Stimulated activated CD4-positive, alpha-beta T cell treated with anti-CD3 and anti-CD28 coated beads, Interleukin-1b, Interleukin-23, amount 100 ng/mL, for 1 hour (primary cell): Measurements from ENCODE around the gene APBB2.

ENCODE experiments used
- DNase-seq, 2 donors: peaks; one replicate each; pipeline ENCODE4 v3.0.0-alpha.2; 2020; ENCODE audit warnings: low read depth in 2 of 2

The APBB2 gene

GRCh38 chr4:41136456-41136855 lies 77.9 kb downstream of the APBB2 start:
- no peak for DNase-seq

DNA sequence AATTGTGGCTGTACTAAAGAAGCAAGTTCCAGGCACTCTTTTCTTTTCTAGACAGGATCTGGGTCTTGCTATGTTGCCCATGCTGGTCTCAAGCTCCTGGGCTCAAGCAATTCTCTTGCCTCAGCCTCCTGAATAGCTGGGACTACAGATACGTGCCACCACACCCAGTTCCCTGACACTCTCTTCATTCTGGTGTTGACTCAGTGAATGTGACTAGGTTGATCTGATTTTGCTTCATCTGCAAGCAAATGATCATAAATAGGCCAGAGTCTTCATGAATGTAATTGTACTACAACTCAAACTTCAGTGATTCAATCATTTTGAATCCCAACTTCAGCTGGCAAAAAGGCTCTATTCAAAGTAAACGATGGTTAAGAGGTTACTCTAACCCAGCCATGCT lies 78.5 kb downstream of the APBB2 start:
- DNase-seq: no peak

DNA sequence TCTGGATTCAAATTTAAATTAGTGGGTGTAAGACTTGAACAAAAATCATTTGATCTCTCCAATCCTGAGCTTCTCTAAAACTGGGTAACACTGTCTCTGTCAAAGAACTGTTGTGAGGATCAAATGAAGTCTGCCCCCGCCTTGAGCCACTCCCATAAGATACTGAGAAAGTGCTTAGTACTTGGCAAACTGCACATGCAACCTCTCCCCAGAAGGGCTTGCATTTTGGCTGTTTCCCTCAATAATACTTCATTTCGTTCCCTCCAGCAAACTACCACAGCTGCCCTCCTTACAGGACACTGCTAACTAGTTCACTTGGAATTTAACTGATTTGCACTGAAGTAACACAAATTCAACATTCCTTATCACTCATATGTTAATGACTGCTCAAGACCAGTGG lies 79.8 kb downstream of the APBB2 start:
- DNase-seq: no peak

DNA sequence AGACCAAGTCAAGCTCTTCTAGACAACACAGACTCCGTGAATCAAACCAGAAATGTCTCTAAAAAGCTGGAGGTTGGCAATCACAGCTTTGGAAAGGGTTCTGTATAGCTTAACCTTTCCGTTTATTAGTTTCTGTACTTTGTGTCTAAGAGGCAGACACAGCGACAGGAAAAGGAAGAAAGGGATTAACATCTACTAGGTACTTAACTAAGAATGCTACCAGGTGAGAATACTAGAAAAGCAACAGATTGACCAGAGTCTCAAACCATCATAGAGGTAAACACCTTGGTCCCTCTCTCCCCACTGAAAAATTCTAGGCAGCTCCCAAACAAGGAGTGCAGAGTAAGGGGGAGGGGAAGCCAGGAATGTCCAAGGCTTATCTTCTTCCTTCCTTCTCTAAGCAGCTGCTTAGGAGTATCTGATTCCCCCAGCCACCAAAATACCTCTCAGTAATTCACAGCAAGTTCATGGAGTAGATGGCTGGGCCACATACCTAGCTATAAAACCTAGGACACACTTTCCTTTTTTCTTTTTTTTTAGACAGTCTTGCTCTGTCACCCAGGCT lies 80.8 kb downstream of the APBB2 start:
- no peak for DNase-seq

DNA sequence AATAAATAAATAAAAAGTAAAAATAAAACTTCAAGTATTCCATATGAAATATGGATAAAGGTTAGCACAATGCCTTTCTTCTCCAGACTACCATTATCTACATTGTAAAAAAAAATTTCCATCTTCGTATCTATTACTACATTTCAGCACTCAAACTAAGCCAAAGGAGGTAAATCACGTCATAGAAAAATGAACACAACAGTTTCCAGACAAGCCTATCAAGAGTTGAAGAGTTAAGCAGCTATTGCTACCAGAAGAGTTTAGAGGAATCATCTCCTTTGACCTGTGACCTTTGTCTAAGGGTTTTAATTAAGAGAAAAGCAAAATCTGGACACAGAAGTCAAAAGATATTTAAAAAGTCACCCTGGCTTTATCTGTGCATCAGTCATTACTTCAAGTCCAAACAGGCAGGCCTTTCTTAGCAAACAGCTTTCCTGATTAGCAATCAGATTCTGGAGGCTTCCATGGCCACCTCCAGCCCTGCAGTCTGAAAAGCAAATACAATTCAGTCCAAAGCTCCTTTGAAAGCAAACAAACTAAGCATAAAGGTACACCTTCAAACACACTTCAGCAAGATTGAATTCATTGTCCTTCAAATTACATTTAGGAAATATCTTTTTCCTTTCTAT lies 82.2 kb downstream of the APBB2 start:
- DNase-seq: no peak

DNA sequence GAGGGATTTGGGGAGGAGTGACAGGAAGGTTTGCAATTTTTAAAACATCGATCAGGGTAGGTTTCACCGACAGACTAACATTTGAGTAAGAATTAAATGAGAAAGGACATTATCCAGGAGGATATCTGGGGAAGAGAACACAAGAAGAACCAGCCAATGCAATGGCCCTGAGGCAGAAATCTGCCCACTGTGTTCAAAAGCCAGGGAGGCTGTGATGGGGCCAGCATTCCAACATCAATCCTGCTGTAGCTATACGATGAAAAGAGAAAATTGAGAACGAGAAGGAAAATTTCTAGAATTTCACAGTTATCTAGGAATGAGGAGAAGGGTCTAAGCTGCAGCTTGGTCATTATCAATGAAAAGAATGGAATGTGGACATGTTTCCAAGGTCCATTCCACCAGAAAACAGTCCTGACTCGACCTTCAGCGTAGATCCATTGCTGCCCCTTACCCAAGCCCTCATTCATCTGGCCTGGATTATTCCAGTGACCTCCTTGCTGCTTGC lies 84.4 kb downstream of the APBB2 start:
- no peak for DNase-seq

GRCh38 chr4:41129128-41129754 lies 85.1 kb downstream of the APBB2 start:
- no peak for DNase-seq

DNA sequence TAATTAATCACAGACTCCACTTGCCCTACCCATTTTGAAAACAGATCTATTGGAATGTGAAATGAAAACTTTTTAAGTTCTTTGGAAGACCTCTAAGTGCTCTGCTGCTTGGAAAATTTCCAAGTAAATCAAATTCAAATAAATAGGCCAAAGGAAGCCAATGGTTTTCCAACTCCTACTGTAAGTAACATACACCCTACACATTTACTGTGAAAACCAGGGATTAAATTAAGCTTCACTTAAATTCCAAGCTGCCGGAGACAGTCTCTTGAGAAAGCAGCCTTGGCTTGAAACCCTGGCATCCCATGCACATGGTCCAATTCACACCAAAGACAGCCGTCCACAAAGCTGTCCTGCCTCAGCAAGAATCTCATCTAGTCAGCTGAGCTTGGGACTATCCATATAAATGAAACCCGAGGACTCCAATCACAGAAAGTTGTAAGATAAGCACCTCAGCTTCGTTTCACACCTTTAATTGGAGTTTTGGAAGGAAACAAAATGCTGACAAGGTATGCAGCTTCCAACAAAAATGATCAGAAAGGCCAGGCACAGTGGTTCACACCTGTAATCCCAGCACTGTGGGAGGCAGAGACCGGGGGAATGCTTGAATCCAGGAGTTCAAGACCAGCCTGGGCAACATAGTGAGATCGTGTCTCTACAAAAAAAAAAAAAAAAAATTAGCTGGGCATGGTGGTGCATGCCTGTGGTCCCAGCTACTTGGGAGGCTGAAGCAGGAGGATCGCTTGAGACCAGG lies 88.6 kb downstream of the APBB2 start:
- no peak for DNase-seq

GRCh38 chr4:41124916-41125548 lies 89.3 kb downstream of the APBB2 start:
- DNase-seq: no peak

DNA sequence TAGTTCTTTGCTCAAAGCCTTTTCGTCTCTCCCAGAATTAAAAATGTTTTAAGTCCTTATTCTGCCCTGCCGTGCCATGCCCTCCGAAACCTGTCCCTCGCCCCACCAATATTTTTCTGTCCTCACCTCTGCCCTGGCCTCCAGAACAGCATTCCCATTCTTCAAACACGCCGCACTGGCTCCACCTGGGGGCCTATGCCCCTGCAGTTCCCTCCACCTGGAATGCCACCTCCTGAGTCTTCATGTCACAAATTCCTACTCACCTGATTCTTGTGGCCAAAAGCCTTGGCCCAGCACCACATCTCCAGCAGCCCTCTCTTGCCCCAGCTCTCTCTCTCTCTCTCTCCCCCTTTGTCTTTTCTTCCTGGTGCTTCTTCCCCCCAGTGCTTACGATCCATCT lies 91.6 kb downstream of the APBB2 start:
- DNase-seq: no peak

- DNase-seq: no peak
Measured at GRCh38 chr4:41122309-41122708, 92.0 kb downstream of the APBB2 start.

DNA sequence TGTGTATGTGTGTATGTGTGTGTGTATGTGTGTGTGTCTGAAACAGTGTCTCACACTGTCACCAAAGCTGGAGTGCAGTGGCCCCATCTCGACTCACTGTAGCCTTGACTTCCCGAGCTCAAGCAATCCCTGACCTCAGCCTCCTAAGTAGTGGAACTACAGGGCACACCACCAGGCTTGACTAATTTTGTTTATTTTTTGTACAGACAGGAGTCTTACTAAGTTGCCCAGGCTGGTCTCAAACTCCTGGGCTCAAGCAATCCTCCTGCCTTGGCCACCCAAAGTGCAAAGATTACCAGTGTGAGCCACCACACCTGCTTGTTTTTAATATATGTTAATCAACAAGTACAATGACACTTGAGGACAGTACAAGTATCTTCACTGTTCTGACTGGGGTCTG lies 92.4 kb downstream of the APBB2 start:
- no peak for DNase-seq

- no peak for DNase-seq
Measured at GRCh38 chr4:41120297-41121217, 93.8 kb downstream of the APBB2 start.

DNA sequence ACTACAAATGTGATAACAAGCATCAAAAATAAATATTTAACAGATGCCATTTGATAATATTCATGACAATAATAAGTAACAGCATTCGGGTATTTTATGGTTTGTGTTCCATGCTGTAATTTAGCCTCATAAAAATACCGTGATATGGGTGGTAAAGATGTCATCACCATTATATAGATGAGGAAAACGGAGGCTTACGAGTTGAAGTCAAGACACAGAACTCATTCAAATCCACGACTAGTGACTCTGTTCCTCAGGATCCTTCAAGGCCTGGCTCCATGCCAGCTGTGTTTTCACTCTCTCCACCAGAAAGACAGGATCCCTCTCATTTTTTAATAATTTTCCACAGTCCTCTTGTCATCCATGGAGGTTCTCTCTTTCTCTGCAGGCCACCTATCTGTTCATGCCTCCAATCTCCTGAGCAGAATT lies 94.5 kb downstream of the APBB2 start:
- DNase-seq: no peak

DNA sequence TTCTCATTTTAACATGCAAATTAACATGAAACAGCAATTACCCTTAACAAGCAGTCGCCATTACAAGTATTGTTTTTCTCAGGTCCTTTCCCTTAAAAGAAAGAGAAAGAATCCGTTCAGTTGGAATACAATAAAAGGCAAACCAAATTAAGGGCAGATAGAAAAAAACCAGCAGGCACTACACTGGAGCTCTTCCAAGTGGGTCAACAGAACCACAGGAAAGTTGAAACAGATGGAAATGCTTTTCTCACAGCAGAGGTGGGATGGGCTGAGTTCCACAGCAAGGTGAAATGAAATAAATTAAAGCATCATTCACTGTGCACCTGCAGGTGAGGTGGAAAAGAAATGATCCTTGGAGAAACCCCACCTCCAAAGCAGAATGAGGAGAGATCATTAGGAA lies 102.6 kb downstream of the APBB2 start:
- no peak for DNase-seq

- DNase-seq: no peak
Measured at GRCh38 chr4:41110050-41110449, 104.3 kb downstream of the APBB2 start.

GRCh38 chr4:41108481-41108880 lies 105.9 kb downstream of the APBB2 start:
- no peak for DNase-seq

- no peak for DNase-seq
Measured at GRCh38 chr4:41106694-41107419, 107.5 kb downstream of the APBB2 start.

GRCh38 chr4:41106081-41106480 lies 108.3 kb downstream of the APBB2 start:
- no peak for DNase-seq

- no peak for DNase-seq
Measured at GRCh38 chr4:41104155-41104554, 110.2 kb downstream of the APBB2 start.
